Activated CD4-positive, alpha-beta T cell treated with anti-CD3 and anti-CD28 coated beads for 36 hours (primary cell): ENCODE data around the gene CCDC170. TPM values are rescaled to one million over a fixed set of nuclear protein-coding genes. Genes with fewer than 3 reads are reported as not detected.
"Not testable (repeated sequence)": the region's sequence is repeated elsewhere in the genome, so short reads cannot be mapped to it uniquely, and the experiment has no call there.

ENCODE experiments used
- ATAC-seq: fragments of 200-7000 bp; cut with Tn5 transposase; one replicate; pipeline ENCODE4 v1.10.0; 2021; ENCODE audit warnings: mild to moderate bottlenecking, moderate library complexity
- CTCF ChIA-PET: fragments of 350-600 bp; sonication (Branson Sonifier 250); formaldehyde crosslinking; loops from one replicate; lab custom pipeline; 2021; ENCODE audit warnings: antibody characterized with exemption; lab: Charles Lee
- POLR2A ChIA-PET: fragments of 350-600 bp; sonication (Branson Sonifier 250); formaldehyde crosslinking; loops from one replicate; lab custom pipeline; 2021; ENCODE audit warnings: antibody characterized with exemption, inconsistent platforms; lab: Charles Lee
- DNase-seq: peaks from one replicate; pipeline ENCODE4 v3.0.0-alpha.2; 2020
- H3K27ac Mint-ChIP-seq: one replicate; pipeline ENCODE4 v1.8.0; 2021; ENCODE audit warnings: mixed read lengths
- H3K27me3 Mint-ChIP-seq: one replicate; pipeline ENCODE4 v1.8.0; 2021; ENCODE audit warnings: mixed read lengths
- H3K36me3 Mint-ChIP-seq: one replicate; pipeline ENCODE4 v1.8.0; 2021; ENCODE audit warnings: low read depth, mixed read lengths
- H3K4me1 Mint-ChIP-seq: one replicate; pipeline ENCODE4 v1.8.0; 2021; ENCODE audit warnings: mixed read lengths
- H3K4me3 Mint-ChIP-seq: one replicate; pipeline ENCODE4 v1.8.0; 2021; ENCODE audit warnings: mild to moderate bottlenecking, moderate library complexity, mixed read lengths
- H3K9me3 Mint-ChIP-seq: one replicate; pipeline ENCODE4 v1.8.0; 2021; ENCODE audit warnings: low read depth, mixed read lengths
- intact Hi-C, 2 experiments: fragments of 100-400 bp; cut with DNase I in 1 of 2; cut with micrococcal nuclease in 1 of 2; formaldehyde crosslinking; loops; one replicate each; pipeline versions ENCODE4 v1.14.2 to v1.15.1; 2022 to 2024; cut with DNase I, micrococcal nuclease
- total RNA-seq, 2 experiments: library from RNA; stranded (reverse); gene quantifications; one replicate each; pipeline ENCODE4 v1.2.3, GENCODE V29; 2021

The CCDC170 gene
- total RNA-seq, 2 experiments from 2014 or later = not detected

GRCh38 chr6:151514000-151514730, 20.3 kb downstream of the CCDC170 start:
- Mint-ChIP-seq H3K4me3 (no peak overlapping the region), H3K27ac (no peak overlapping the region), H3K9me3 (peaks cover 7% of the 10 kb centered on the region), H3K27me3 (peaks cover 3% of the 10 kb centered on the region), H3K4me1 (peaks cover 2% of the 10 kb centered on the region), H3K36me3 (no peaks in the 10 kb centered on the region)
- ChIA-PET CTCF (interaction anchor here (0.6 kb wide), 1 partner anchor 98 kb away, joined by 3 read pairs; no protein-coding TSS in a partner anchor), POLR2A (no interaction called here)
- ATAC-seq (no peak), DNase-seq (no peak)
- intact Hi-C loops = no loop called here

GRCh38 chr6:151518992-151519391, 25.2 kb downstream of the CCDC170 start:
- CTCF ChIA-PET, H3K27me3 Mint-ChIP-seq, H3K4me3 Mint-ChIP-seq, DNase-seq, H3K36me3 Mint-ChIP-seq, POLR2A ChIA-PET, intact Hi-C loops, H3K4me1 Mint-ChIP-seq, H3K27ac Mint-ChIP-seq, ATAC-seq: not testable (repeated sequence)
- H3K9me3 Mint-ChIP-seq = peaks cover 23% of the 10 kb centered on the region

- H3K36me3 Mint-ChIP-seq = no peaks in the 10 kb centered on the region
- intact Hi-C loops = no loop called here
- ATAC-seq = no peak
- POLR2A ChIA-PET = no interaction called here
- H3K27me3 Mint-ChIP-seq = peaks cover 9% of the 10 kb centered on the region
- no peak overlapping the region for H3K27ac Mint-ChIP-seq
- DNase-seq = no peak
- peaks cover 22% of the 10 kb centered on the region for H3K9me3 Mint-ChIP-seq
- no peak overlapping the region for H3K4me3 Mint-ChIP-seq
- H3K4me1 Mint-ChIP-seq = no peaks in the 10 kb centered on the region
- CTCF ChIA-PET = no interaction called here
These were observed 29.2 kb downstream of the CCDC170 start for GRCh38 chr6:151523034-151523433.

- no peak for DNase-seq
- ChIA-PET CTCF (no interaction called here), POLR2A (no interaction called here)
- no peaks in the 10 kb centered on the region for H3K4me1 Mint-ChIP-seq
- peaks cover 16% of the 10 kb centered on the region for H3K9me3 Mint-ChIP-seq
- H3K27me3 Mint-ChIP-seq = peaks cover 9% of the 10 kb centered on the region
- no peaks in the 10 kb centered on the region for H3K36me3 Mint-ChIP-seq
- no peak overlapping the region for H3K27ac Mint-ChIP-seq
- intact Hi-C loops = no loop called here
- no peak for ATAC-seq
- H3K4me3 Mint-ChIP-seq = no peak overlapping the region
These were observed 30.2 kb downstream of the CCDC170 start for GRCh38 chr6:151524059-151524458.

GRCh38 chr6:151534576-151534975, 40.8 kb downstream of the CCDC170 start:
- Mint-ChIP-seq H3K9me3 (peaks cover 5% of the 10 kb centered on the region), H3K4me3 (no peak overlapping the region), H3K27ac (no peak overlapping the region), H3K27me3 (peaks cover 5% of the 10 kb centered on the region), H3K4me1 (no peaks in the 10 kb centered on the region), H3K36me3 (no peaks in the 10 kb centered on the region)
- DNase-seq (no peak), ATAC-seq (no peak)
- ChIA-PET POLR2A (no interaction called here), CTCF (no interaction called here)
- intact Hi-C loops = no loop called here

- DNase-seq = no peak
- Mint-ChIP-seq H3K27me3 (peaks cover 3% of the 10 kb centered on the region), H3K4me1 (no peaks in the 10 kb centered on the region), H3K4me3 (no peak overlapping the region), H3K9me3 (peaks cover 8% of the 10 kb centered on the region), H3K36me3 (no peaks in the 10 kb centered on the region), H3K27ac (no peak overlapping the region)
- intact Hi-C loops = no loop called here
- ATAC-seq = no peak
- CTCF ChIA-PET = no interaction called here
- POLR2A ChIA-PET = no interaction called here
These were observed 41.8 kb downstream of the CCDC170 start for GRCh38 chr6:151535476-151536187.

GRCh38 chr6:151536188-151536479, 42.3 kb downstream of the CCDC170 start:
- no peak for DNase-seq
- ChIA-PET CTCF (no interaction called here), POLR2A (no interaction called here)
- intact Hi-C loops = no loop called here
- no peak for ATAC-seq
- peaks cover 3% of the 10 kb centered on the region for H3K27me3 Mint-ChIP-seq
- H3K27ac Mint-ChIP-seq = no peak overlapping the region
- H3K4me1 Mint-ChIP-seq = no peaks in the 10 kb centered on the region
- H3K4me3 Mint-ChIP-seq = no peak overlapping the region
- H3K9me3 Mint-ChIP-seq = peaks cover 8% of the 10 kb centered on the region
- H3K36me3 Mint-ChIP-seq = no peaks in the 10 kb centered on the region

GRCh38 chr6:151537556-151537955, 43.7 kb downstream of the CCDC170 start:
- POLR2A ChIA-PET = no interaction called here
- H3K4me3 Mint-ChIP-seq = no peak overlapping the region
- CTCF ChIA-PET = no interaction called here
- ATAC-seq (no peak), DNase-seq (no peak)
- no peaks in the 10 kb centered on the region for H3K4me1 Mint-ChIP-seq
- H3K27ac Mint-ChIP-seq = no peak overlapping the region
- no peaks in the 10 kb centered on the region for H3K36me3 Mint-ChIP-seq
- intact Hi-C loops = no loop called here
- peaks cover 8% of the 10 kb centered on the region for H3K9me3 Mint-ChIP-seq
- peaks cover 3% of the 10 kb centered on the region for H3K27me3 Mint-ChIP-seq

- Mint-ChIP-seq H3K36me3 (no peaks in the 10 kb centered on the region), H3K4me3 (no peak overlapping the region), H3K9me3 (peaks cover 8% of the 10 kb centered on the region), H3K4me1 (no peaks in the 10 kb centered on the region), H3K27ac (no peak overlapping the region), H3K27me3 (peaks cover 3% of the 10 kb centered on the region)
- ChIA-PET POLR2A (no interaction called here), CTCF (no interaction called here)
- intact Hi-C loops = no loop called here
- no peak for DNase-seq
- no peak for ATAC-seq
These were observed 45.9 kb downstream of the CCDC170 start for GRCh38 chr6:151539506-151540268.

GRCh38 chr6:151544453-151544852, 50.6 kb downstream of the CCDC170 start:
- peaks cover 4% of the 10 kb centered on the region for H3K27me3 Mint-ChIP-seq
- no peaks in the 10 kb centered on the region for H3K36me3 Mint-ChIP-seq
- ATAC-seq (no peak), DNase-seq (no peak)
- peaks cover 4% of the 10 kb centered on the region for H3K9me3 Mint-ChIP-seq
- intact Hi-C loops = no loop called here
- no peaks in the 10 kb centered on the region for H3K4me1 Mint-ChIP-seq
- H3K4me3 Mint-ChIP-seq = no peak overlapping the region
- no peak overlapping the region for H3K27ac Mint-ChIP-seq
- CTCF ChIA-PET = no interaction called here
- POLR2A ChIA-PET = no interaction called here

GRCh38 chr6:151544884-151545283, 51.1 kb downstream of the CCDC170 start:
- DNase-seq, H3K4me1 Mint-ChIP-seq, H3K9me3 Mint-ChIP-seq, H3K4me3 Mint-ChIP-seq, H3K27ac Mint-ChIP-seq, CTCF ChIA-PET, POLR2A ChIA-PET, H3K36me3 Mint-ChIP-seq, H3K27me3 Mint-ChIP-seq, intact Hi-C loops, ATAC-seq: not testable (repeated sequence)
